Subcutaneous adipose tissue (tissue), 4 donors: ENCODE results near the gene HRH2. TPM values are rescaled to one million over a fixed set of nuclear protein-coding genes. Genes with fewer than 3 reads are reported as not detected.

Experiments used
- small RNA-seq: library from RNA; depleted of rRNA; stranded (forward); fragments of <200 nt; gene quantifications from one replicate; pipeline ENCODE3, GENCODE V24; 2016
- total RNA-seq, 4 donors: library from RNA; depleted of rRNA; stranded (reverse); fragments of >200 nt; gene quantifications; one replicate each; pipeline ENCODE4 v1.1.0, GENCODE V29; 2016
- TF ChIP-seq, protein P1 (sequence below): fragments of 450-650 bp; IDR thresholded peaks from one replicate; pipeline ENCODE4 v1.5.1; 2016; ENCODE audit warnings: low read depth, mild to moderate bottlenecking, control low read depth, antibody characterized with exemption, moderate library complexity

HRH2 gene
- total RNA-seq, 4 donors from 2014 or later, result 2.4 to 6.5 (median 5.5) TPM

DNA sequence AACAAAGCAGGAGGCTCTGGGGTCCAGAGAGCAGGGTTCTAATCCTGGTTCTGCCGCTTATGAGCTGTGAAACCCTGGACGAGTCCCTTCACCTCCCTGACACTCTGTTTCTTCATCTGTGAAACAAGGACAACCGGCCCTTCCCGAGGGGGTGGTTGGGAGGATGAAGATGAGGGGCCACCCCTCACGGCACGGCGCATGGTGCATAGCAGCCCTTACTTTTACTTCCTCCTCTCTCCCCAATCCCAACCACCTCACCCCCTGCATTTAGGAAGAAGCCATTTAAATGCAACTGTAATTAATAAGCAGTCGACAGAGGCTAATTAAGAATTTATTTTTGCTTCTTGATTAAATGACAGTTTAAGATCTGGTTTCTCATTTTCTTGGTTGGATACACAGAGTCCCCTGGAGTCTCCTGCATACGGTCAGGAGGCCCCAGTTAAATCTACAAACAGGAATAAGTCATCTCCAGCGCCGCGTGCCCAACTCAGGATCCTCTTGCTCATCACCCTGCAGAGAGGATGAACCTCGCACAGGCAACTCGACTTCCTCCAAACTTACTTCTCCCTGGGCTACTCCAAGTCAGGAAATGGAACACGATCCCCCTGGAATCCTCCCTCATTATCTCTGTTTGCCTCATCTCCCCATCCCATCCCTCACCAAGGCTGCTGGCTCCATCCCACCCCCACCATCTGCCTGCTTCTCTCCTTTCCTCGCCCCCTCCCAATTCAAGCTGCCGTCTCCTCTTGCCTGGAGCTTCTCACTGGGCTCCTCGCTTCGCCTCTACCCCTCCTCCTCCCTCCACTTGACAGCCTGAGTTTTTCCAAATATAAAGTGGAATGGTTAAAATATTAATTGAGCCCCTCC, 95.9 kb downstream of the HRH2 start:
- TF ChIP-seq, protein P1, sequence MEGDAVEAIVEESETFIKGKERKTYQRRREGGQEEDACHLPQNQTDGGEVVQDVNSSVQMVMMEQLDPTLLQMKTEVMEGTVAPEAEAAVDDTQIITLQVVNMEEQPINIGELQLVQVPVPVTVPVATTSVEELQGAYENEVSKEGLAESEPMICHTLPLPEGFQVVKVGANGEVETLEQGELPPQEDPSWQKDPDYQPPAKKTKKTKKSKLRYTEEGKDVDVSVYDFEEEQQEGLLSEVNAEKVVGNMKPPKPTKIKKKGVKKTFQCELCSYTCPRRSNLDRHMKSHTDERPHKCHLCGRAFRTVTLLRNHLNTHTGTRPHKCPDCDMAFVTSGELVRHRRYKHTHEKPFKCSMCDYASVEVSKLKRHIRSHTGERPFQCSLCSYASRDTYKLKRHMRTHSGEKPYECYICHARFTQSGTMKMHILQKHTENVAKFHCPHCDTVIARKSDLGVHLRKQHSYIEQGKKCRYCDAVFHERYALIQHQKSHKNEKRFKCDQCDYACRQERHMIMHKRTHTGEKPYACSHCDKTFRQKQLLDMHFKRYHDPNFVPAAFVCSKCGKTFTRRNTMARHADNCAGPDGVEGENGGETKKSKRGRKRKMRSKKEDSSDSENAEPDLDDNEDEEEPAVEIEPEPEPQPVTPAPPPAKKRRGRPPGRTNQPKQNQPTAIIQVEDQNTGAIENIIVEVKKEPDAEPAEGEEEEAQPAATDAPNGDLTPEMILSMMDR, result no peak

Small RNA genes lying within 50 kb of the gene (small RNA-seq; reads per million reads assigned to genes)
- gene RN7SKP148 (not detected), gene RNU6-226P (not detected)

Other genes with a start within 250 kb of the HRH2 start
- under 1 TPM in 1 of 4 donors, not detected in 3; 0.17 TPM for gene DRD1, start 213.9 kb upstream of the HRH2 start, total RNA-seq
- 10 to 100 TPM in 3 of 4 donors, 1 to 10 TPM in 1; 8.6 to 22.8 (median 15.0) TPM for gene SFXN1, start 179.5 kb upstream of the HRH2 start, total RNA-seq
- gene CPLX2, start 213.5 kb downstream of the HRH2 start, total RNA-seq, result not detected